Vagina (tissue), 2 donors: ENCODE measurements around the gene FGGY. TPM values are rescaled to one million over a fixed set of nuclear protein-coding genes. Genes with fewer than 3 reads are reported as not detected.

Experiments used
- DNase-seq, 2 donors: peaks; one replicate each; pipeline ENCODE4 v3.0.0-alpha.2; 2017; ENCODE audit errors: extremely low spot score in 2 of 2
- H3K27ac ChIP-seq: fragments of 200-600 bp; sonication (generic); one replicate; pipeline ENCODE4 v1.5.1; 2019
- H3K27me3 ChIP-seq: fragments of 200-600 bp; sonication (generic); one replicate; pipeline ENCODE4 v1.5.1; 2019
- H3K36me3 ChIP-seq, 2 donors: fragments of 200-600 bp; sonication (generic); one replicate each; pipeline ENCODE4 v1.5.1; 2017 to 2019
- H3K4me1 ChIP-seq: fragments of 200-600 bp; sonication (generic); one replicate; pipeline ENCODE4 v1.5.1; 2019
- H3K4me3 ChIP-seq, 2 donors: fragments of 200-600 bp; sonication (generic); 1 replicate in 1 of 2; 2 replicates in 1 of 2; pipeline ENCODE4 v1.5.1; 2016 to 2019
- H3K9me3 ChIP-seq: fragments of 200-600 bp; sonication (generic); one replicate; pipeline ENCODE4 v1.5.1; 2019
- POLR2A ChIP-seq, 2 donors: fragments of 450-650 bp; IDR thresholded peaks; one replicate each; pipeline ENCODE4 v1.6.1; 2017; ENCODE audit warnings: antibody characterized with exemption in 2 of 2, mild to moderate bottlenecking in 2 of 2, moderate library complexity in 2 of 2
- POLR2AphosphoS5 ChIP-seq, 2 donors: sonication (generic); formaldehyde crosslinking; IDR thresholded peaks; one replicate each; pipeline ENCODE4 v1.9.0; 2017; ENCODE audit warnings: antibody characterized with exemption in 2 of 2, mild to moderate bottlenecking in 2 of 2, low read depth in 1 of 2; ENCODE audit not compliant: insufficient read depth in 1 of 2
- intact Hi-C: fragments of 100-400 bp; cut with DNase I; formaldehyde crosslinking; loops from one replicate; pipeline ENCODE4 v1.15.1; 2023
- total RNA-seq: library from RNA; depleted of rRNA; stranded (reverse); fragments of >200 nt; gene quantifications from one replicate; pipeline ENCODE4 v1.2.3, GENCODE V29; 2016
- TF ChIP-seq, protein P1 (sequence below), 3 experiments: fragments of 450-650 bp in 2 of 3; fragments of 200-600 bp in 1 of 3; sonication (generic) in 1 of 3; IDR thresholded peaks; one replicate each; pipeline ENCODE4 v1.5.1; 2017 to 2019; ENCODE audit warnings: antibody characterized with exemption in 3 of 3, mild to moderate bottlenecking in 2 of 3, moderate library complexity in 2 of 3

The FGGY gene
- total RNA-seq, 1 donor from 2014 or later, result 11.8 TPM

DNA sequence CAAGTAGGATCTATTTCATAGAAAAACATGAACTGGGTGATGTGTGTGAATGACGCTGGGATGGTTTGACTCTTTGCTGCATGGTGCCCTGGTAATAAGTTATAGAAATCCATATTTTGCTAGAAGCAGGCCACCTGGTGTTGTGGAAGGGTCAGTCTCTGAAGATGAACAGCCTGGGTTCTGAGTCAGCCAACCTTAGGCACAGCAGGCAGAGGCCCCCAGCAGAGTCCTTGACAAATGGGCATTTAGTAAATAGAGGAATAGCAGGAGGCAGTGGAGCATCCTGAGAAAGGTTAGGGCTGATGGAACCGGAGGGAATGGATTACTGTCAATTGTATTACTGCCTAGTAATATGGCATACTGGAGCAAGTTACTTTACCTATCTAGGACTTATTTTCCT is 20.9 kb downstream of the FGGY start:
- Histone ChIP-seq H3K27me3 (no peaks in the 10 kb centered on the region), H3K9me3 (no peaks in the 10 kb centered on the region), H3K4me3 (no peak overlapping the region), H3K36me3 (no peaks in the 10 kb centered on the region), H3K27ac (peak overlapping the region; percentile 61), H3K4me1 (peaks cover 39% of the 10 kb centered on the region)
- DNase-seq, result no peak
- no peak for TF ChIP-seq POLR2AphosphoS5 (IDR thresholded peaks at IDR 0.05; ENCODE audit: insufficient read depth in 1 of 2, low read depth in 1 of 2)
- no peak for TF ChIP-seq POLR2A (IDR thresholded peaks at IDR 0.05)
- TF ChIP-seq, protein P1, sequence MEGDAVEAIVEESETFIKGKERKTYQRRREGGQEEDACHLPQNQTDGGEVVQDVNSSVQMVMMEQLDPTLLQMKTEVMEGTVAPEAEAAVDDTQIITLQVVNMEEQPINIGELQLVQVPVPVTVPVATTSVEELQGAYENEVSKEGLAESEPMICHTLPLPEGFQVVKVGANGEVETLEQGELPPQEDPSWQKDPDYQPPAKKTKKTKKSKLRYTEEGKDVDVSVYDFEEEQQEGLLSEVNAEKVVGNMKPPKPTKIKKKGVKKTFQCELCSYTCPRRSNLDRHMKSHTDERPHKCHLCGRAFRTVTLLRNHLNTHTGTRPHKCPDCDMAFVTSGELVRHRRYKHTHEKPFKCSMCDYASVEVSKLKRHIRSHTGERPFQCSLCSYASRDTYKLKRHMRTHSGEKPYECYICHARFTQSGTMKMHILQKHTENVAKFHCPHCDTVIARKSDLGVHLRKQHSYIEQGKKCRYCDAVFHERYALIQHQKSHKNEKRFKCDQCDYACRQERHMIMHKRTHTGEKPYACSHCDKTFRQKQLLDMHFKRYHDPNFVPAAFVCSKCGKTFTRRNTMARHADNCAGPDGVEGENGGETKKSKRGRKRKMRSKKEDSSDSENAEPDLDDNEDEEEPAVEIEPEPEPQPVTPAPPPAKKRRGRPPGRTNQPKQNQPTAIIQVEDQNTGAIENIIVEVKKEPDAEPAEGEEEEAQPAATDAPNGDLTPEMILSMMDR (IDR thresholded peaks at IDR 0.05), result no peak
- intact Hi-C loops, result no loop called here

DNA sequence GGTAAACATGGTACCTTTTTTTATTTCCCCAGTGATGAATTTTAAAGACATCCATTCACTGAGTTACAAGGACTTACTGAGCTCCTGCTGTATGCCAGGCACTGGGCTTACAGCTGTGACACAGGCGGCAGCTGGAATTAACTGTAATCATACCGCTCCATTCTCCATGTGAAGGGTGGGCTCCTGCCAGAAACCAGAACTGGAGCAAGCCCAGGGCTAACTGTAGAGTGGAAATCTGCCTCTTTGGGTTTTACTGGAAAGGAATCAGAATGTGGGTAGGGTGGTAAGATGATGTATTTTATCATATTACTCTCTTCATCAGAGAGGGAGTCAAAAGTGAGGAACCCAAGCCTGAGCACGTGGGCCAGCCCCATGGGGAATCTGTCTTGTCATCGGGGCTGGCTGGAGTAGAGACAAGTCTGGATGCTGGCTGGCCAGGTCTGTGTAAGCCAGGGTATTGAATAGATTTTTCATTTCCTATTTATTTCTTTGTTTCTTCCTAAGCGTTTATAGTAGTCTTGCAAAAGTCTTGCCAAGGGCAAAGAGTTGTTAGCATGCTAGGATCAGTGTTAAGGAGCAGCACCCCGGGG is 21.5 kb downstream of the FGGY start:
- DNase-seq, result no peak
- TF ChIP-seq POLR2AphosphoS5 (IDR thresholded peaks at IDR 0.05; ENCODE audit: insufficient read depth in 1 of 2, low read depth in 1 of 2) (no peak), POLR2A (IDR thresholded peaks at IDR 0.05) (no peak)
- TF ChIP-seq, protein P1 (IDR thresholded peaks at IDR 0.05), result no peak
- H3K4me3 ChIP-seq, result no peak overlapping the region
- no peaks in the 10 kb centered on the region for H3K27me3 ChIP-seq
- no peaks in the 10 kb centered on the region for H3K9me3 ChIP-seq
- intact Hi-C loops, result no loop called here
- peak overlapping the region; percentile 16 for H3K27ac ChIP-seq
- no peaks in the 10 kb centered on the region for H3K36me3 ChIP-seq
- H3K4me1 ChIP-seq, result peaks cover 39% of the 10 kb centered on the region

DNA sequence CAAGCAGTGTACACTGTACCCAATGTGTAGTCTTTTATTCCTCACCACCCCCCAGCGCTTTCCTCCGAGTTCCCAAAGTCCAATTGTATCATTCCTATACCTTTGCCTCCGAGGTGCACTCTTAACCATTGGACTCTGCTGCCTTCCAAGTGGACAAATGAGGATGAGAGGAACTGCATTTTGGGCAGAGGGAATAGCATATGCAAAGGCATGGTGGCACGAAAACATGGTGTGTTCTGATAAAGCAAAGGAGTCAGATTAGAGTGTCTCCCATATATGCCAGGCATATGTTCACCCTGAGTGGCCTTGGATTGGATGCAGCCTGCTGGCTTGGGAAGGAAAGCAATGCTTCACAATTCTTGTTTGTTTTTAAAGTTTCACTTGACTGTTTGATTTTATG is 25.5 kb downstream of the FGGY start:
- no peak for TF ChIP-seq POLR2AphosphoS5 (IDR thresholded peaks at IDR 0.05; ENCODE audit: insufficient read depth in 1 of 2, low read depth in 1 of 2)
- TF ChIP-seq, protein P1 (IDR thresholded peaks at IDR 0.05), result no peak
- TF ChIP-seq POLR2A (IDR thresholded peaks at IDR 0.05), result no peak
- Histone ChIP-seq H3K27ac (no peak overlapping the region), H3K27me3 (no peaks in the 10 kb centered on the region), H3K9me3 (no peaks in the 10 kb centered on the region), H3K4me1 (peaks cover 21% of the 10 kb centered on the region), H3K36me3 (no peaks in the 10 kb centered on the region), H3K4me3 (no peak overlapping the region)
- intact Hi-C loops, result no loop called here
- DNase-seq, result no peak

DNA sequence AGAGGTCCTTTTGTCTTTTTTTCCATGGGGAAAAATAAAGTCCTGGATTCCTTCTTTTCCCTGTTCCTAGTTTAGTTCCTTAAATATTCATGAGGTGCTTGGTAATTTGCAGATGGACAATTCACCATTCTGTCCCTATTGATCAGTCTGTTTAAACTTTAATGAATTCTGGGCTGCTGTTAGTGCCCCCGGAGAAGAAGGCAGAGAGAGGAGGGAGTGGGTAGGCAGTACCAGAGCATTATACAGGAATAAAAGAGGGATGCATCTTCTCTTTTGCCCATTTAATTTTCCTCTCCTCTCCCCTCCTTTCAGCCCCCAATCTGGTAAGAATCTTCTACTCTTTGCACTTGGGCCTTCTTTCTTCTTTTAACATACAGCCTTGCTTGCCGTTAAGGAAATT is 25.9 kb downstream of the FGGY start:
- Histone ChIP-seq H3K36me3 (no peaks in the 10 kb centered on the region), H3K9me3 (no peaks in the 10 kb centered on the region), H3K27me3 (no peaks in the 10 kb centered on the region), H3K27ac (no peak overlapping the region), H3K4me1 (peaks cover 18% of the 10 kb centered on the region), H3K4me3 (no peak overlapping the region)
- no peak for DNase-seq
- TF ChIP-seq POLR2A (IDR thresholded peaks at IDR 0.05), result no peak
- TF ChIP-seq POLR2AphosphoS5 (IDR thresholded peaks at IDR 0.05; ENCODE audit: insufficient read depth in 1 of 2, low read depth in 1 of 2), result no peak
- TF ChIP-seq, protein P1 (IDR thresholded peaks at IDR 0.05), result no peak
- intact Hi-C loops, result no loop called here

DNA sequence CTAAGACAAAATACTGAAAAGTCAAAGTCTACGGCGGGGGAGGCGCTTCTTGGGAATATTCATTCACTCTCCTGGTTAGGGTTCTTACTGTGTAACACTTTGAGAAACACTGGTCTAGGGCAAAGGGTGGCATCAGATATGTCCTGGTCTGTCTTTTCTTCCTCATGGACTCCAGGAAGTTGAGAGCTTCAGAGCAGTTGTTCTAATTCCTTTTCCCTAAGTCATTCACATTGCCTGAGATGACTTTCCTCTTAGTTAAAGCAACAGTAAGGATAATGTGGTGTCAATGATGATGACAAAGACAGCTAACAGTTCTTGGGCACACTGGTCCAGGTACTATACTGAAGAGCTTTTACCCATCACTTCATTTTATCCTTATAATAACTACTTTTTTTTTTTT is 27.0 kb downstream of the FGGY start:
- Histone ChIP-seq H3K27ac (no peak overlapping the region), H3K36me3 (no peaks in the 10 kb centered on the region), H3K9me3 (no peaks in the 10 kb centered on the region), H3K4me3 (no peak overlapping the region), H3K4me1 (peaks cover 7% of the 10 kb centered on the region), H3K27me3 (no peaks in the 10 kb centered on the region)
- intact Hi-C loops, result no loop called here
- TF ChIP-seq POLR2A (IDR thresholded peaks at IDR 0.05), result no peak
- TF ChIP-seq, protein P1 (IDR thresholded peaks at IDR 0.05), result no peak
- TF ChIP-seq POLR2AphosphoS5 (IDR thresholded peaks at IDR 0.05; ENCODE audit: insufficient read depth in 1 of 2, low read depth in 1 of 2), result no peak
- no peak for DNase-seq
